NCI-H1694 treated with DMSO at 0.1 percent for 48 hours (cell line): ENCODE measurements around the gene UTRN.

Experiments used
- DNase-seq: peaks from one replicate; lab custom pipeline; 2025; lab: John Stamatoyannopoulos, UW

UTRN gene

DNA sequence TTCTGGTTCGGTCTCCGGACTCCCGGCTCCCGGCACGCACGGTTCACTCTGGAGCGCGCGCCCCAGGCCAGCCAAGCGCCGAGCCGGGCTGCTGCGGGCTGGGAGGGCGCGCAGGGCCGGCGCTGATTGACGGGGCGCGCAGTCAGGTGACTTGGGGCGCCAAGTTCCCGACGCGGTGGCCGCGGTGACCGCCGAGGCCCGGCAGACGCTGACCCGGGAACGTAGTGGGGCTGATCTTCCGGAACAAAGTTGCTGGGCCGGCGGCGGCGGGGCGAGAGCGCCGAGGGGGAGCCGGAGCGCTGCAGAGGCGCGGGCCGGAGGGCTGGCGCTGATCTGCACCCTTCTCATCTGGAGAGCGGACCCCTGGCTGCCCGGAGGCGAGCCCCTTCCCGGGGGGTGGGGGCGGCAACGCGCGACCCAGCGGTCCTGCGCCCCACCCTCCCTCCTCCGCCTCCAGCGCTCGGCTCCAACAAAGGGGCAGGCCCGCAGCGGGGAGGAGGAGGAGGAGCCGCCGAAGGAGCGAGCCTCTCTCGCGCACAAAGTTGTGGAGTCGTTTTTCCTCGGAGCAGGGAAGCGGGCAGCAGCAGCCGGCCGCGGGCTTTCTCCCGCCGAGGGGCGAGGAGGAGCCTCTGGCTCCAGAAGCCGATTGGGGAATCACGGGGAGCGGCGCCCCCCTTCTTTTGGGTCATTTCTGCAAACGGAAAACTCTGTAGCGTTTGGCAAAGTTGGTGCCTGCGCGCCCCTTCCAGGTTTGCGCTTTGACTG is at the start of gene UTRN:
UTRN (plus strand) TSS at position 553 of the 765 bp plus-strand sequence. CDS start 6,494 bp downstream, outside the sequence.
- DNase-seq, result peak; percentile 13

GRCh38 chr6:144244688-144245087 is 40.4 kb upstream of the UTRN start:
- no peak for DNase-seq

- DNase-seq, result no peak
Measured at GRCh38 chr6:144246988-144247387, 38.1 kb upstream of the UTRN start.

DNA sequence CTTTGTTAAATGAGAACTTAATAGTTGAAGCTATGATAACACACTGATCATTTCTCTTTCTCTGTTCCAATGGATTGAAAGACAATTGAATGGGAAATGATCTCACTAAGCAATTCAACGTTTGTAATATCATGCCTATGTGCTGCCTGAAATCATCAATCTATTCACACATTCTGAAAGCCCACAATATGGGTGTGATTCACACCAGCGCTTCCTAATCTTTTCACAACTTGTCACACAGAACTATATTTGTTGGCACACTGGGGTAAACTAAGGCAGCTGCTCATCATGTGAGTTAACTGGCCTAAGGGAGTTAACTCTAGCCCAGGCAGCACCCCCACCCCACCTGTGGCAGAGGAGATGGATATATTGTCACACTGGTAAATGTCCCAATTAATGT is 37.1 kb upstream of the UTRN start:
- DNase-seq, result no peak

DNA sequence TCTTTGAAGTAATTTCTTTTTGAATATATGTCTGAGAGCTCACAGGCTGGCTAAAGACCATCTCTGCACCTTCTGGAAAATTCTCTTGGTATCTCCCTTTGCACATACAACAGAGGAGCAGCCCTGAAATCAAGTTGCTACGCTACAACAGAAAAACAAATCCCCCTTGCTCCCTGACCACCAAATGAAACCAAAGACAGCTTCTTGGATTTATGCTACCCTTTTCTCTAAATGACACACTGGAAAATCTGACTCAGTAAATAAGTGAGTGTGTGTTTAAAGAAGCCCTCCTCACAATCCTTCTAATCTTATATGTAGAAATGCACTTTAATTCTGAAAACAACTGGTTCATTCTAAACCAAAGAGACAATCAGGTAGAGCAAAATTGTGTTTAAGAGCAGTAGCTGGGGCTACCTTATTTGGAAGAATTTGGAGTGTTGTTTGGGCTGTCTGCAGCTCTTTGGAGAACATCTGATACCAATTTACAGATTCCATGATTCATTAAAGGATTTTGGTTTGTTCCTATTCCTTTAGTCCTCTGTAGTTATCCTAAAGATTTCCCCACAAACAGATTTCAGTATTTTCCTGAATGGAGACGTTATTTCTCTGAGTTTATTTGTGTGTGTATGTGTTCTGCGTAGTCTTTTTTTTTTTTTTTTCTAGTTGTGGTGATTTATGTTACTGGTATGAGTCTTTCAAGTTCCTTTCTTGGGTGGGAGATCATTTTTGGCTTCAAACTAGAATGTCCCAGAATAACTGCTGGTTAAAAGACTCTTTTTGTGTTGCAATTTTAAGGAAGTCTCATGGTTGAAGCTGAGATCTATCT is 36.4 kb upstream of the UTRN start:
- DNase-seq, result no peak

DNA sequence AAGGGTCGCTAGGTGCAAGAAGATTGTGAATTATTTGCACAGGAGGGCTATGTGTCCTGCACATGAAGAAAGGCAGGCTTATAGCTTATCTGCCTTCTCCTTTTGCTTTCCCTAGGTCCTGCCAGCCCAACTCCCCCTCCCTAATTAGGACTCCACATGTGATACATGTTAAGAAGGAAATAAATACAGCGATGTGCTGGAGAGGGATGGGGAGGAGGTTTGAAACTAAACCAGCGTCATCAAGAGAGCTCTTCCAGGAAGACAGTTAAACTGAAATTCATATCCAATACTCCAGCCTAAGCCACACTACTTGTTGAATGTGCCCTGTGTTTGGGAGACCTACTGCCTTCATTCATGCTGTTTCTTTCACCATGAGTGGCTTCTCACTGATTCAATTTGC is 34.9 kb upstream of the UTRN start:
- DNase-seq, result no peak

DNA sequence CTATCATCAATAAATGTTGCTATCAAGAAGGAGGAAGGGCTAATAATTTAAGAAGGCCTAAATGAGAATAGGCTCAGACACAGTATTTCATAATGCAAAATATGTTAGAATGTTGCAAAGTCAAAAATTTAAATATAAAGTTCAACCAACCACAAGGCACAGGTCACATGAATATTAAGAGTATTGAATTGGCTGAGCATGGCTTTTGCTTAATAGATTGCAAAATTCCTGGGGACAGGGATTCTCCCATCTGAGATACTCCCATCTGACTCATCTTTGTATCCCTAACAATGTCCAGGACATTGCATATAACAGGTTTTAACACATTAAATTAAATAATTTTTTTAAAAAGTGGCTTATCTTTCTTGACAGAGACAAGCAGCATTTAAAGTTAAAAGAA is 32.9 kb upstream of the UTRN start:
- no peak for DNase-seq

DNA sequence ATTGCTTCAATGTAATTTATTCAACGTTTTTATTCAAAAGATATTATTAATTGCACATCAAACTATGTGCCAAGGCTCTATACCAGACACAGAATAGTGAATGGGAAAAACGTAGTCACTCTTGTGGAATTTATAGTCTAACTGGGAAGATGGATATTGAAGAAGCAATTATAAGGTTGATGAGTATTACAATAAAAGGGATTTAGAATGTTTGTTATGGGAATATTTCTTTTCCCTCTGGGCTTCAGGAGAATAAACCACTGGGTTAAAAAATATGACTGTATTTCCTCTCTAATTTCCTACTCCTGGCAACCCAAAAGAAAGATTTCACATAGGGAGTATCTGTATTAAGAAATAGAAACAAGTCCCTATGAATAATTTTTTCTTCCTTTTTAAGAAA is 25.1 kb upstream of the UTRN start:
- DNase-seq, result no peak

GRCh38 chr6:144262470-144263369 is 22.4 kb upstream of the UTRN start:
- no peak for DNase-seq

GRCh38 chr6:144263786-144264185 is 21.3 kb upstream of the UTRN start:
- no peak for DNase-seq

- no peak for DNase-seq
Measured at GRCh38 chr6:144264270-144265060, 20.7 kb upstream of the UTRN start.

- no peak for DNase-seq
Measured at GRCh38 chr6:144265061-144265357, 20.1 kb upstream of the UTRN start.

DNA sequence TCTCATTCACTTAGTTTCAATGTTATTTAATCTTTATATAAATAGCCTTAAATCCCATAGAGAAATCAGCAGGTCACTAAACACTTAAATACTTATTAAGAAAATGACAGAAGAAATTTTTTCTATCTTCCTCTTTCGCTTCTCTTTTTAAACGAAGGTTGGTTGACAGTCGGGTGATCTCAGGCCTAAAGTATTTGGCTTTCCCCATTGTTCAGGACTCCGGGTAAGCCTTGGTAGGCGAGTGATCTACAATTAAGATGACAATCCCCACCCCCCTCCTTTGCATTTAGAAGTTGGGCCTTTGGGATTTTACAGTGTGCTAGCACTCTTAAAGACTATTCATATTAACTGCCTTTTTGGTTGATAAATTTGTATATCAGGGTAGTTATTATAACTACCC is 19.7 kb upstream of the UTRN start:
- DNase-seq, result no peak

DNA sequence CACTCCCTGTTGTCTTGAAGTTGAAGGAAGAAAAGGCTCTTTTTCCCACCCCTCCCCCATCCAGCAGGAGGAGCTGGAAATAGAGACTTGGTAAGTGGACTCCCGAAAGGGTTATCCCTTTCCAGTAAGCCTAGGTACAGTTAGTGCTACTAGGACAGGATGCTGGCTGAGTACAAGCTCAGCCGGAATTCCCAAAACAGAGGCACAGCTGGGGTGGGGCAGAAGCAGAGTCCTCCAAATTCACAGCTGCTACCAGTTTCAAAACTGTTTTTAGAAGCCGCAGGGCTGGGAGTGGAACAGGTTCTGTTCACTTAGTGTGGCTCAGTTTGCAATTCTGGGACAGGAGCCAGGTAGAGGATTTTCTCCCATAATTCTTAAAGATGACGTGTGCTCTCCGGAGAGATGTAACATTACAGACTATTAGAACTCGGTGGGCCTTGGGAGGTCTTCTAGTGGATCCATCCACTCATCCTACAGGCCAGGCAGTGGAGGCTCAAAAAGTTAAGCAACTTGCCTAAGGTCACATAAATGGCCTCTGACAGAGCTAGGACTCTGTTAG is 19.0 kb upstream of the UTRN start:
- no peak for DNase-seq

DNA sequence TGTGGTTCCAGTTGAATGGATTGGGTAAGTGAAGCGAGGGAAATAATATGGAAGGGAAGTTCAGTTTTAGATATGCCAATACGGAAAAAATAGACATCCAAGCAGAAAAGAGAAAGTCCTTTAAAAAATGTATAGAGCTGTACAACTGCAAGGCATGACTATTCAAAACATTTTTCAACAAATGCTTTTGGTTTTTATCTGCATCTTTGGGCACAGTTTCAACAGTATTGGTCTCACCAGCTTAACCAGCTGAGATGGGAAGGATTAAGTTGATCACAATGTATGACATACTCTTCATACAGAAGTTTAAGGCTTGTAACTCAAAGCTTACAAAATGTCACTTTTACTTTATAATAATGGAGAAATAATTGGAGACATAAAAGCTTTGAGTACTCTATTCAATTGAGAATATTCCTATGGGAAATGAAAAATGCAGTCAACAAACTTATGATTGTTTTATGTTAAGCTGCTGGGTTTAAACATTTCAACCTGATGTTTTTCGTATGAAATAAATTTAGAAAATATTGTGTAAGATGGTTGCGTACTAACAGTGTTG is 16.3 kb upstream of the UTRN start:
- DNase-seq, result no peak

DNA sequence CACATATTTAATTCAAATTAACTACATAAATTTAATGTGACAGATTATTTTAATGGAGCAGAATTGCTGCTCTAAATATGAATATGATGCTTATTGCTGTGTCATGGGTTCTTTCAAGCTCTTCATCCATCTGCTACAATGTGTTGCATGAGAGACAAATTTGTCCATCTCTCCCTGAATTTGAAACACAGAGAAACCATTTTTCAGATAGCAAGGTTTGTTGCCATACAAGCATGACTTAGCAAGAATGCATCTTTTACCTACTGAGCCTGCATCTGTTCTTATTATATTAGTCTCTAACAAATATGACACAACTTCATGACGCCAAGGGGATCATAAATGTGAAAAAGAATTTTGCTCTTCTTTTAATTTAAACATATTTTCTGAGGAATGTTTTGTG is 8.0 kb upstream of the UTRN start:
- DNase-seq, result no peak

- DNase-seq, result no peak
Measured at GRCh38 chr6:144277605-144278227, 7.4 kb upstream of the UTRN start.

- no peak for DNase-seq
Measured at GRCh38 chr6:144278659-144279314, 6.3 kb upstream of the UTRN start.

GRCh38 chr6:144279484-144280150 is 5.5 kb upstream of the UTRN start:
- no peak for DNase-seq
